Stimulated activated CD4-positive, alpha-beta T cell treated with anti-CD3 and anti-CD28 coated beads, Interleukin-15, amount 100 ng/mL, for 48 hours (primary cell): ENCODE data around the gene FOXQ1.
"Not testable (repeated sequence)": the region's sequence is repeated elsewhere in the genome, so short reads cannot be mapped to it uniquely, and the experiment has no call there.

ENCODE experiments used
- DNase-seq, 2 donors: peaks; one replicate each; pipeline ENCODE4 v3.0.0-alpha.2; 2020; ENCODE audit warnings: low read depth in 2 of 2

Gene FOXQ1

GRCh38 chr6:1290805-1291204 lies 21.1 kb upstream of the FOXQ1 start:
- no peak for DNase-seq

GRCh38 chr6:1291381-1291780 lies 20.5 kb upstream of the FOXQ1 start:
- DNase-seq: no peak

GRCh38 chr6:1295420-1295819 lies 16.5 kb upstream of the FOXQ1 start:
- no peak for DNase-seq

- DNase-seq: no peak
Measured at GRCh38 chr6:1296079-1296478, 15.8 kb upstream of the FOXQ1 start.

GRCh38 chr6:1296542-1296941 lies 15.4 kb upstream of the FOXQ1 start:
- DNase-seq: no peak

GRCh38 chr6:1297746-1298145 lies 14.2 kb upstream of the FOXQ1 start:
- no peak for DNase-seq

- no peak for DNase-seq
Measured at GRCh38 chr6:1298768-1299167, 13.1 kb upstream of the FOXQ1 start.

GRCh38 chr6:1306133-1306532 lies 5.8 kb upstream of the FOXQ1 start:
- DNase-seq: no peak

GRCh38 chr6:1309366-1309765 lies 2.5 kb upstream of the FOXQ1 start:
- DNase-seq: no peak

GRCh38 chr6:1310628-1311399 lies 1.1 kb upstream of the FOXQ1 start:
- DNase-seq: no peak

- DNase-seq: no peak
Measured at GRCh38 chr6:1312203-1312472, 240 bp downstream of the FOXQ1 start.

- no peak for DNase-seq
Measured at GRCh38 chr6:1312473-1313367, 822 bp downstream of the FOXQ1 start.

- DNase-seq: no peak
Measured at GRCh38 chr6:1313384-1313766, 1.5 kb downstream of the FOXQ1 start.

GRCh38 chr6:1313767-1314503 lies 2.0 kb downstream of the FOXQ1 start:
- no peak for DNase-seq

GRCh38 chr6:1314617-1315016 lies 2.7 kb downstream of the FOXQ1 start:
- no peak for DNase-seq

- DNase-seq: no peak
Measured at GRCh38 chr6:1315201-1315559, 3.3 kb downstream of the FOXQ1 start.

GRCh38 chr6:1315560-1316386 lies 3.9 kb downstream of the FOXQ1 start:
- no peak for DNase-seq

GRCh38 chr6:1316489-1316971 lies 4.6 kb downstream of the FOXQ1 start:
- DNase-seq: no peak

GRCh38 chr6:1317302-1317815 lies 5.5 kb downstream of the FOXQ1 start:
- no peak for DNase-seq

GRCh38 chr6:1318036-1318435 lies 6.1 kb downstream of the FOXQ1 start:
- DNase-seq: no peak

- DNase-seq: not testable (repeated sequence)
Measured at GRCh38 chr6:1318584-1318983, 6.7 kb downstream of the FOXQ1 start.
